ENCODE results near the gene SMG7.

DNA sequence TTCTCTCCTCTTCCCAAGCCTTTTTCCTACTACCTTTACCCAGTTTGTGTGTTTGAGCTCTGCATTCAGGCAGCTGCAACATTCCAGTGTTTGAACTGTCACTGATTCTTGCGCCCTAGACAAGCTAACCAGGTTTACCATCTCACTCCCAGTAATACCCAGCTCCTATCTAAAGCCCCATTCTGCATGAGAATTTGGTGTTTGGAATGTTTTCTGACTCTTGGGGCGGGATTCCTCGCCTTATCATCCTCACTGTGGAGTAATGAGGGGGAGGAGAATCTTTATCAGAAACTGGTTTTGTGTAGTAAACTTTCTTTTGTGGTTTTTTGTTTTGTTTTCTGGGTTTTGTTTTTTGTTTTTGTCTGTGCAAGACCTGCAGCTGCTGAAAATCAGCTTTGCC, 81.5 kb downstream of the SMG7 start:
- no peak for TF ChIP-seq GATA3 (IDR thresholded peaks at IDR 0.05; ENCODE audit: low read depth, low read length)
- TF ChIP-seq GATA2 (IDR thresholded peaks at IDR 0.05; ENCODE audit: low read depth, low read length) = no peak
